K562 (cell line): ENCODE results near the gene ZNF438. TPM values are rescaled to one million over a fixed set of nuclear protein-coding genes. Genes with fewer than 3 reads are reported as not detected.

Experiments used
- ATAC-seq: fragments of 200-7000 bp; cut with Tn5 transposase; 3 replicates; pipeline ENCODE4 v1.9.1; 2020; ENCODE audit warnings: moderate library complexity
- BruUV-seq: library from RNA; stranded (reverse); fragments of 400-500 nt; replicated peaks from 2 replicates; lab custom pipeline; 2021; lab: Mats Ljungman, UMichigan
- CTCF ChIA-PET: fragments of 300-600 bp; formaldehyde crosslinking; extraction: SDS; loops from one replicate; lab custom pipeline; 2021; ENCODE audit warnings: low intra/inter-chr PET ratio; lab: Yijun Ruan, JAX
- POLR2A ChIA-PET: fragments of 300-600, 350-650 bp; sonication (Branson Sonifier 250); formaldehyde crosslinking; extraction: SDS; loops from one replicate; lab custom pipeline; 2021; ENCODE audit warnings: antibody characterized with exemption, inconsistent platforms; lab: Yijun Ruan, JAX
- DNase-seq, 4 experiments: peaks; one replicate each; pipeline versions ENCODE4 v3.0.0 to v3.0.0-alpha.2; 2011 to 2018; ENCODE audit warnings: low spot score in 3 of 4, mixed read lengths in 3 of 4; ENCODE audit errors: extremely low read depth in 1 of 4
- FAIRE-seq: peaks from 2 replicates; lab custom pipeline; 2011; peaks lifted over from hg19 to GRCh38; lab: Jason Lieb, UNC
- H2AFZ ChIP-seq: 2 replicates; pipeline ENCODE4 v1.6.0; 2011; ENCODE audit warnings: low read depth, low read length, control low read depth, inconsistent platforms
- H3K27ac ChIP-seq: fragments of 200-600 bp; 3 replicates; pipeline ENCODE4 v1.8.0; 2011; ENCODE audit warnings: low read depth, mild to moderate bottlenecking, control low read depth, inconsistent platforms, low read length, moderate library complexity, mixed read lengths; ENCODE audit errors: extremely low read depth
- H3K27me3 ChIP-seq, 2 experiments: fragments of 300-600 bp in 1 of 2; 2 replicates in 1 of 2; 3 replicates in 1 of 2; pipeline versions ENCODE4 v1.6.0 to v1.8.0; 2011; ENCODE audit warnings: inconsistent platforms in 2 of 2, low read length in 2 of 2, mild to moderate bottlenecking in 1 of 2, mixed read lengths in 1 of 2, moderate library complexity in 1 of 2; ENCODE audit not compliant: control insufficient read depth in 2 of 2, insufficient read depth in 2 of 2
- H3K36me3 ChIP-seq: fragments of 300-600 bp; 3 replicates; pipeline ENCODE4 v1.8.0; 2011; ENCODE audit warnings: mild to moderate bottlenecking, low read length, inconsistent platforms; ENCODE audit not compliant: control insufficient read depth, insufficient read depth
- H3K4me1 ChIP-seq, 2 experiments: fragments of 200-600 bp in 1 of 2; replicated peaks in 1 of 2; 2 replicates in 1 of 2; 3 replicates in 1 of 2; pipeline versions ENCODE4 v1.5.1 to v1.8.0; 2011; ENCODE audit warnings: inconsistent platforms in 2 of 2, low read length in 2 of 2, mild to moderate bottlenecking in 1 of 2, mixed read lengths in 1 of 2, moderate library complexity in 1 of 2; ENCODE audit not compliant: control insufficient read depth in 2 of 2, insufficient read depth in 2 of 2
- H3K4me2 ChIP-seq: 2 replicates; pipeline ENCODE4 v1.6.1; 2011; ENCODE audit warnings: low read length, control low read depth, inconsistent platforms, mixed read lengths; ENCODE audit not compliant: insufficient read depth
- H3K4me3 ChIP-seq: fragments of 200-600 bp; sonication (generic), shearing (Covaris generic); 2 replicates; pipeline ENCODE4 v1.5.1; 2016; ENCODE audit warnings: control low read depth, inconsistent platforms
- H3K79me2 ChIP-seq: fragments of 200-600 bp; 3 replicates; pipeline ENCODE4 v1.8.0; 2011; ENCODE audit warnings: low read length, inconsistent platforms; ENCODE audit not compliant: control insufficient read depth, insufficient read depth
- H3K9ac ChIP-seq, 2 experiments: 2 replicates each; pipeline versions ENCODE4 v1.6.0 to v1.6.1; 2011; ENCODE audit warnings: low read depth in 2 of 2, low read length in 2 of 2, control low read depth in 1 of 2, inconsistent platforms in 1 of 2, mild to moderate bottlenecking in 1 of 2, mixed read lengths in 1 of 2; ENCODE audit not compliant: insufficient read depth in 1 of 2
- H3K9me1 ChIP-seq: one replicate; pipeline ENCODE4 v1.6.0; 2011; ENCODE audit warnings: inconsistent platforms, mild to moderate bottlenecking, low read length, moderate library complexity; ENCODE audit not compliant: control insufficient read depth, insufficient read depth
- H3K9me3 ChIP-seq: replicated peaks from 2 replicates; pipeline ENCODE4 v1.5.1; 2011; ENCODE audit warnings: low read depth, low read length, inconsistent platforms; ENCODE audit not compliant: control insufficient read depth, insufficient read depth
- H4K20me1 ChIP-seq: replicated peaks from 2 replicates; pipeline ENCODE4 v1.6.1; 2011; ENCODE audit warnings: low read length, inconsistent platforms, mixed read lengths; ENCODE audit not compliant: control insufficient read depth, insufficient read depth
- ARID2 ChIP-seq: fragments of 450-650 bp; IDR thresholded peaks from 2 replicates; pipeline ENCODE4 v1.6.1; 2017; ENCODE audit warnings: antibody characterized with exemption, mild to moderate bottlenecking
- CCNT2 ChIP-seq: IDR thresholded peaks from 2 replicates; pipeline ENCODE4 v1.6.1; 2011; ENCODE audit warnings: borderline replicate concordance, low read depth, mild to moderate bottlenecking, moderate library complexity, mixed read lengths, low read length; ENCODE audit not compliant: insufficient read length; ENCODE audit errors: extremely low read depth
- FOSL1 ChIP-seq: fragments of 200-800 bp; sonication (Bioruptor generic); conservative IDR thresholded peaks from 2 replicates; pipeline ENCODE4 v1.6.1; 2016; ENCODE audit warnings: missing genetic modification characterization, missing compliant biosample characterization
- ILF3 ChIP-seq: fragments of 450-650 bp; IDR thresholded peaks from 2 replicates; pipeline ENCODE4 v1.6.1; 2018; ENCODE audit warnings: antibody characterized with exemption, mild to moderate bottlenecking, moderate library complexity, borderline replicate concordance
- POLR2G ChIP-seq: fragments of 200-400 bp; formaldehyde crosslinking; IDR thresholded peaks from 2 replicates; pipeline ENCODE4 v1.6.1; 2017; ENCODE audit warnings: low read depth, mild to moderate bottlenecking, antibody characterized with exemption, low read length, moderate library complexity
- RFX1 ChIP-seq: fragments of 450-650 bp; IDR thresholded peaks from 2 replicates; pipeline ENCODE4 v1.6.1; 2016; ENCODE audit warnings: mild to moderate bottlenecking, moderate library complexity
- SMARCE1 ChIP-seq: fragments of 450-650 bp; IDR thresholded peaks from 2 replicates; pipeline ENCODE4 v1.7.1; 2016; ENCODE audit warnings: mild to moderate bottlenecking
- SNIP1 ChIP-seq: fragments of 450-650 bp; IDR thresholded peaks from 2 replicates; pipeline ENCODE4 v1.7.1; 2017; ENCODE audit warnings: low read depth, mild to moderate bottlenecking
- YY1 ChIP-seq, 3 experiments: IDR thresholded peaks; 2 replicates each; pipeline ENCODE4 v1.6.1; 2011; ENCODE audit warnings: low read length in 2 of 3, mild to moderate bottlenecking in 2 of 3, moderate library complexity in 2 of 3, borderline replicate concordance in 1 of 3, control low read depth in 1 of 3, low read depth in 1 of 3; ENCODE audit not compliant: insufficient read depth in 3 of 3, insufficient replicate concordance in 2 of 3, control insufficient read depth in 1 of 3, insufficient read length in 1 of 3; ENCODE audit errors: extremely low read depth in 1 of 3
- ZNF143 ChIP-seq: sonication (generic); formaldehyde crosslinking; IDR thresholded peaks from 2 replicates; pipeline ENCODE4 v1.9.0; 2022; ENCODE audit warnings: mild to moderate bottlenecking, missing genetic modification reagents
- ZNF77 ChIP-seq: fragments of 250-450 bp; sonication (Bioruptor Pico); IDR thresholded peaks from 2 replicates; pipeline ENCODE4 v1.5.0; 2020
- WGBS: fragments of 100-300 bp; shearing (Covaris generic); methylation state at CpG from one replicate; pipeline ENCODE4 v1.1.6; 2016; ENCODE audit warnings: low coverage, mixed read lengths; ENCODE audit not compliant: insufficient coverage; ENCODE audit errors: missing lambda C conversion rate; 5-methylcytosine and 5-hydroxymethylcytosine counted together
- in situ Hi-C: fragments of 300-500 bp; cut with MboI; formaldehyde crosslinking; loops from 4 replicates; pipeline ENCODE4 v1.15.0; 2018; ENCODE audit warnings: inconsistent platforms, mixed read lengths
- intact Hi-C: fragments of 100-400 bp; cut with micrococcal nuclease; formaldehyde crosslinking; loops from 2 replicates; pipeline ENCODE4 v1.14.2; 2022
- polyA plus RNA-seq, 8 experiments: library from polyadenylated mRNA; depleted of rRNA in 4 of 8; stranded (reverse) in 5 of 8; unstranded in 3 of 8; fragments of >200 nt; fragmentation: Nextera tagmentation in 2 of 8; fragmentation: Illumina TruSeq in 1 of 8; extraction: Ambion mirVana in 2 of 8; extraction: Trizol in 1 of 8; gene quantifications; 2 replicates each; pipeline versions ENCODE4 v1.2.1 to v1.2.3, GENCODE V29; 2011 to 2014; ENCODE audit warnings: inconsistent platforms in 1 of 8, missing spikeins in 1 of 8
- total RNA-seq, 7 experiments: library from RNA; depleted of rRNA in 6 of 7; stranded (reverse); fragments of >200 nt in 6 of 7; fragmentation: Illumina TruSeq in 2 of 7; extraction: Trizol in 2 of 7; gene quantifications; 2 replicates each; pipeline versions ENCODE4 v1.2.1 to v1.2.3, GENCODE V29; 2011 to 2021; ENCODE audit warnings: low replicate concordance in 1 of 7
- TF ChIP-seq, protein P1 (sequence below): fragments of 250-450 bp; sonication (Bioruptor Pico); IDR thresholded peaks from 2 replicates; pipeline ENCODE4 v1.4.0; 2020
- TF ChIP-seq, protein P2 (sequence below): IDR thresholded peaks from 3 replicates; pipeline ENCODE4 v1.6.1; 2011; ENCODE audit warnings: borderline replicate concordance, mild to moderate bottlenecking, moderate library complexity; ENCODE audit not compliant: insufficient read length; ENCODE audit errors: extremely low read depth

ZNF438 gene
- total and polyA plus RNA-seq, 9 of the 15 experiments (the other 6 are each of a cell fraction or from before 2014, with no cell fraction given) = 0.45 to 1.5 (median 0.91) TPM

DNA sequence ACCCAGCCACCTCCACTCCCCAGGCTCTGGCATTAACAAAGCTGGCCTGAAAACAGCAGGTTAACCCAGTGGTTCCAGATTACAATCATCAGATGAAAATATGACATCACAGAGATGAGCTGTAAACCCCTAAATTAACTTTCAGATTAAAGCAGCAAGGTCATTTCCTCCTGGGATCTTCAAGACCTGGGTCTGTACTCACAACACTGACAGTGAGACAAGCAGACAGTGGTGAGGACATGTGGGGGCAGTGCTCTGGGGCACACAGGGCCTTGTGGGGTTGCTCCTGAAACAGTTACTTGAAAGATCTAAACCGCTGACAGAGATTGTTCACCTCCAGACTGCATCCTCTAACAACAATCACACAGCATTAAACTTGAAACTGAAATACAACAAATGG, 134.1 kb downstream of the ZNF438 start:
- Histone ChIP-seq H3K79me2 (no peaks in the 10 kb centered on the region), H4K20me1 (no peaks in the 10 kb centered on the region), H3K27me3 (peaks cover 0 to 1% of the 10 kb centered on the region in 2 experiments; a peak in 2 of 5 replicates), H3K4me3 (no peak overlapping the region), H3K27ac (no peak overlapping the region), H3K36me3 (no peaks in the 10 kb centered on the region), H3K4me2 (no peak overlapping the region), H3K4me1 (no peaks in the 10 kb centered on the region), H3K9ac (no peak overlapping the region), H2AFZ (no peak overlapping the region), H3K9me1 (no peaks in the 10 kb centered on the region), H3K9me3 (no peaks in the 10 kb centered on the region)
- FAIRE-seq = no peak
- 0% methylated on average over 1 of the region's 1 CpG for WGBS
- ChIA-PET POLR2A (interaction anchor here (0.7 kb wide), 2 partner anchors 289 to 601 kb away, joined by 3 to 4 read pairs; no protein-coding TSS in a partner anchor), CTCF (no interaction called here)
- in situ Hi-C loops (no loop called here), intact Hi-C loops (no loop called here)
- no peak for ATAC-seq
- DNase-seq = no peak
- no TSS peak for BruUV-seq
- TF ChIP-seq YY1 (IDR thresholded peaks at IDR 0.05; ENCODE audit: borderline replicate concordance in 1 of 3, control insufficient read depth in 1 of 3, extremely low read depth in 1 of 3, insufficient read depth in 3 of 3, insufficient read length in 1 of 3, insufficient replicate concordance in 2 of 3, low read depth in 1 of 3, low read length in 2 of 3) (no peak), ILF3 (no peak), SNIP1 (no peak), RFX1 (no peak), ZNF143 (CRISPR knock-in tag) (no peak), ZNF77 (CRISPR knock-in tag) (no peak), FOSL1 (tag) (no peak), ARID2 (no peak), POLR2G (no peak), CCNT2 (no peak), SMARCE1 (no peak)
- TF ChIP-seq, protein P1, sequence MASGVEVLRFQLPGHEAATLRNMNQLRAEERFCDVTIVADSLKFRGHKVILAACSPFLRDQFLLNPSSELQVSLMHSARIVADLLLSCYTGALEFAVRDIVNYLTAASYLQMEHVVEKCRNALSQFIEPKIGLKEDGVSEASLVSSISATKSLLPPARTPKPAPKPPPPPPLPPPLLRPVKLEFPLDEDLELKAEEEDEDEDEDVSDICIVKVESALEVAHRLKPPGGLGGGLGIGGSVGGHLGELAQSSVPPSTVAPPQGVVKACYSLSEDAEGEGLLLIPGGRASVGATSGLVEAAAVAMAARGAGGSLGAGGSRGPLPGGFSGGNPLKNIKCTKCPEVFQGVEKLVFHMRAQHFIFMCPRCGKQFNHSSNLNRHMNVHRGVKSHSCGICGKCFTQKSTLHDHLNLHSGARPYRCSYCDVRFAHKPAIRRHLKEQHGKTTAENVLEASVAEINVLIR (CRISPR knock-in tag) = no peak
- TF ChIP-seq, protein P2, sequence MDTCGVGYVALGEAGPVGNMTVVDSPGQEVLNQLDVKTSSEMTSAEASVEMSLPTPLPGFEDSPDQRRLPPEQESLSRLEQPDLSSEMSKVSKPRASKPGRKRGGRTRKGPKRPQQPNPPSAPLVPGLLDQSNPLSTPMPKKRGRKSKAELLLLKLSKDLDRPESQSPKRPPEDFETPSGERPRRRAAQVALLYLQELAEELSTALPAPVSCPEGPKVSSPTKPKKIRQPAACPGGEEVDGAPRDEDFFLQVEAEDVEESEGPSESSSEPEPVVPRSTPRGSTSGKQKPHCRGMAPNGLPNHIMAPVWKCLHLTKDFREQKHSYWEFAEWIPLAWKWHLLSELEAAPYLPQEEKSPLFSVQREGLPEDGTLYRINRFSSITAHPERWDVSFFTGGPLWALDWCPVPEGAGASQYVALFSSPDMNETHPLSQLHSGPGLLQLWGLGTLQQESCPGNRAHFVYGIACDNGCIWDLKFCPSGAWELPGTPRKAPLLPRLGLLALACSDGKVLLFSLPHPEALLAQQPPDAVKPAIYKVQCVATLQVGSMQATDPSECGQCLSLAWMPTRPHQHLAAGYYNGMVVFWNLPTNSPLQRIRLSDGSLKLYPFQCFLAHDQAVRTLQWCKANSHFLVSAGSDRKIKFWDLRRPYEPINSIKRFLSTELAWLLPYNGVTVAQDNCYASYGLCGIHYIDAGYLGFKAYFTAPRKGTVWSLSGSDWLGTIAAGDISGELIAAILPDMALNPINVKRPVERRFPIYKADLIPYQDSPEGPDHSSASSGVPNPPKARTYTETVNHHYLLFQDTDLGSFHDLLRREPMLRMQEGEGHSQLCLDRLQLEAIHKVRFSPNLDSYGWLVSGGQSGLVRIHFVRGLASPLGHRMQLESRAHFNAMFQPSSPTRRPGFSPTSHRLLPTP = no peak
